Neural progenitor cell (in vitro differentiated cells): ENCODE data around the gene ZNF488.

Experiments
- EZH2 ChIP-seq: fragments of 200-600 bp; sonication (generic); IDR thresholded peaks from 2 replicates; pipeline ENCODE4 v1.6.1; 2017; ENCODE audit warnings: antibody characterized with exemption, mild to moderate bottlenecking, moderate library complexity
- EZH2phosphoT487 ChIP-seq: fragments of 200-600 bp; sonication (generic); IDR thresholded peaks from 2 replicates; pipeline ENCODE4 v1.6.1; 2017; ENCODE audit warnings: antibody characterized with exemption
- TF ChIP-seq, protein P1 (sequence below): fragments of 200-600 bp; sonication (generic); IDR thresholded peaks from 2 replicates; pipeline ENCODE4 v1.5.1; 2017; ENCODE audit warnings: antibody characterized with exemption, mild to moderate bottlenecking

DNA sequence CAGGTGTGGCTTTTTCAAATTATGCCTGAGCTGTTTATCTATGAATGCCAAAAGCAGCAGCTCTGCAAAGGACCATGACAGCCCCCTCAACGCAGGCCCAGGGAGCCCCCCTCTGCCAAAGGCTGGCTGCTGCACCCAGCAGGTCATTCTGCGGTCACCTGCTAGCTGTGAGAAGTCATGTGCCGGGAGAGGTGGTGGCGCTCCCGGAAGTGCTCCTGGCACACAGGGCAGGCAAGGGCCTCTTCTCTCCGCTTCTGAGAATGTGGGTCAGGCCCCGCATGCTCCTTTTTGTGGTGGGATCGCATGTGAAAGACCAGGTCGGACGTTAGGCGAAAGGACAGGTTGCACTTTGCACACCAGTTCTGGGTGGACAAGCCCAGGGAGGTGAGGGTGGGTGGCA lies 16.4 kb downstream of the ZNF488 start:
- TF ChIP-seq, protein P1, sequence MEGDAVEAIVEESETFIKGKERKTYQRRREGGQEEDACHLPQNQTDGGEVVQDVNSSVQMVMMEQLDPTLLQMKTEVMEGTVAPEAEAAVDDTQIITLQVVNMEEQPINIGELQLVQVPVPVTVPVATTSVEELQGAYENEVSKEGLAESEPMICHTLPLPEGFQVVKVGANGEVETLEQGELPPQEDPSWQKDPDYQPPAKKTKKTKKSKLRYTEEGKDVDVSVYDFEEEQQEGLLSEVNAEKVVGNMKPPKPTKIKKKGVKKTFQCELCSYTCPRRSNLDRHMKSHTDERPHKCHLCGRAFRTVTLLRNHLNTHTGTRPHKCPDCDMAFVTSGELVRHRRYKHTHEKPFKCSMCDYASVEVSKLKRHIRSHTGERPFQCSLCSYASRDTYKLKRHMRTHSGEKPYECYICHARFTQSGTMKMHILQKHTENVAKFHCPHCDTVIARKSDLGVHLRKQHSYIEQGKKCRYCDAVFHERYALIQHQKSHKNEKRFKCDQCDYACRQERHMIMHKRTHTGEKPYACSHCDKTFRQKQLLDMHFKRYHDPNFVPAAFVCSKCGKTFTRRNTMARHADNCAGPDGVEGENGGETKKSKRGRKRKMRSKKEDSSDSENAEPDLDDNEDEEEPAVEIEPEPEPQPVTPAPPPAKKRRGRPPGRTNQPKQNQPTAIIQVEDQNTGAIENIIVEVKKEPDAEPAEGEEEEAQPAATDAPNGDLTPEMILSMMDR, result no peak
- no peak for TF ChIP-seq EZH2
- TF ChIP-seq EZH2phosphoT487, result no peak
